Natural killer cell (primary cell): ENCODE results near the gene RIMS3. TPM values are rescaled to one million over a fixed set of nuclear protein-coding genes. Genes with fewer than 3 reads are reported as not detected.

Source experiments
- ATAC-seq, 3 donors: fragments of 150-1000 bp in 2 of 3; fragments of 200-7000 bp in 1 of 3; cut with Tn5 transposase; 1 replicate in 1 of 3; 2 replicates in 2 of 3; pipeline ENCODE4 v1.10.0; 2021; ENCODE audit warnings: mild to moderate bottlenecking in 2 of 3, moderate library complexity in 2 of 3
- DNase-seq, 2 donors: peaks; one replicate each; pipeline versions ENCODE4 v3.0.0 to v3.0.0-alpha.2; 2013 to 2021; ENCODE audit warnings: mixed read lengths in 1 of 2
- H3K27ac ChIP-seq: one replicate; pipeline ENCODE4 v1.5.1; 2013; ENCODE audit warnings: mild to moderate bottlenecking, low read length
- H3K27me3 ChIP-seq: one replicate; pipeline ENCODE4 v1.6.1; 2013; ENCODE audit warnings: low read length; ENCODE audit not compliant: control insufficient read depth, insufficient read depth
- H3K36me3 ChIP-seq: one replicate; pipeline ENCODE4 v1.6.1; 2013; ENCODE audit warnings: low read length; ENCODE audit not compliant: control insufficient read depth, insufficient read depth
- H3K4me1 ChIP-seq: one replicate; pipeline ENCODE4 v1.6.1; 2013; ENCODE audit warnings: low read length; ENCODE audit not compliant: control insufficient read depth, insufficient read depth
- H3K4me3 ChIP-seq: one replicate; pipeline ENCODE4 v1.5.1; 2013; ENCODE audit warnings: low read length
- H3K9me3 ChIP-seq: one replicate; pipeline ENCODE4 v1.6.1; 2013; ENCODE audit warnings: low read length; ENCODE audit not compliant: control insufficient read depth, insufficient read depth
- H3K27ac Mint-ChIP-seq, 2 donors: one replicate each; pipeline ENCODE4 v1.8.0; 2022; ENCODE audit warnings: mild to moderate bottlenecking in 2 of 2, mixed read lengths in 2 of 2, moderate library complexity in 1 of 2
- H3K27me3 Mint-ChIP-seq, 2 donors: one replicate each; pipeline ENCODE4 v1.8.0; 2022; ENCODE audit warnings: low read depth in 2 of 2, mixed read lengths in 2 of 2
- H3K36me3 Mint-ChIP-seq: one replicate; pipeline ENCODE4 v1.8.0; 2022; ENCODE audit warnings: mixed read lengths
- H3K4me1 Mint-ChIP-seq, 2 donors: one replicate each; pipeline ENCODE4 v1.8.0; 2022; ENCODE audit warnings: mixed read lengths in 2 of 2
- H3K4me3 Mint-ChIP-seq: one replicate; pipeline ENCODE4 v1.8.0; 2022; ENCODE audit warnings: mild to moderate bottlenecking, moderate library complexity, mixed read lengths
- H3K9me3 Mint-ChIP-seq, 2 donors: one replicate each; pipeline ENCODE4 v1.8.0; 2022; ENCODE audit warnings: mixed read lengths in 2 of 2
- CTCF ChIP-seq: fragments of 200-600 bp; IDR thresholded peaks from one replicate; pipeline ENCODE4 v1.8.0; 2022; ENCODE audit warnings: antibody characterized with exemption
- WGBS: methylation state at CpG from one replicate; pipeline ENCODE4 v1.1.7; 2013; ENCODE audit warnings: missing lambda C conversion rate; ENCODE audit not compliant: insufficient coverage; 5-methylcytosine and 5-hydroxymethylcytosine counted together
- intact Hi-C: fragments of 100-400 bp; cut with micrococcal nuclease; formaldehyde crosslinking; loops from one replicate; pipeline ENCODE4 v1.14.2; 2022
- total RNA-seq, 4 donors: library from RNA; stranded (reverse); fragments of 120-200 nt in 1 of 4; gene quantifications; one replicate each; pipeline versions ENCODE4 v1.2.3 to v1.2.4, GENCODE V29; 2013 to 2022

RIMS3 gene
- total RNA-seq, 3 donors from 2014 or later (not counting 1 experiment from before 2014, with no cell fraction given): 0.56 to 2.1 (median 1.1) TPM

GRCh38 chr1:40610156-40610555 is 55.3 kb downstream of the RIMS3 start:
- no peak for ATAC-seq

GRCh38 chr1:40607921-40608320 is 57.6 kb downstream of the RIMS3 start:
- no peak overlapping the region for H3K4me3 ChIP-seq
- Mint-ChIP-seq H3K9me3 (no peaks in the 10 kb centered on the region), H3K4me3 (no peak overlapping the region), H3K27ac (no peak overlapping the region), H3K27me3 (no peaks in the 10 kb centered on the region), H3K4me1 (no peaks in the 10 kb centered on the region), H3K36me3 (no peaks in the 10 kb centered on the region)
- ATAC-seq: no peak
- TF ChIP-seq CTCF: no peak
- H3K36me3 ChIP-seq: no peaks in the 10 kb centered on the region
- H3K9me3 ChIP-seq: no peaks in the 10 kb centered on the region
- H3K4me1 ChIP-seq: no peaks in the 10 kb centered on the region
- 92% methylated on average over 1 of the region's 1 CpG for WGBS
- intact Hi-C loops: no loop called here
- DNase-seq: no peak
- no peaks in the 10 kb centered on the region for H3K27me3 ChIP-seq
- no peak overlapping the region for H3K27ac ChIP-seq

More at GRCh38 chr1:40610156-40610555, 55.3 kb downstream of the RIMS3 start:
- H3K36me3 ChIP-seq: no peaks in the 10 kb centered on the region
- H3K27ac Mint-ChIP-seq: no peak overlapping the region
- H3K4me1 Mint-ChIP-seq: no peaks in the 10 kb centered on the region
- no peak overlapping the region for H3K4me3 Mint-ChIP-seq
- H3K27me3 Mint-ChIP-seq: no peaks in the 10 kb centered on the region
- H3K36me3 Mint-ChIP-seq: no peaks in the 10 kb centered on the region
- no peak overlapping the region for H3K27ac ChIP-seq
- intact Hi-C loops: no loop called here
- H3K9me3 Mint-ChIP-seq: no peaks in the 10 kb centered on the region
- H3K4me3 ChIP-seq: no peak overlapping the region
- no peak for TF ChIP-seq CTCF
- 91% methylated on average over 6 of the region's 7 CpGs for WGBS
- no peaks in the 10 kb centered on the region for H3K9me3 ChIP-seq
- no peaks in the 10 kb centered on the region for H3K4me1 ChIP-seq
- H3K27me3 ChIP-seq: no peaks in the 10 kb centered on the region
- no peak for DNase-seq

GRCh38 chr1:40606978-40607377 is 58.5 kb downstream of the RIMS3 start:
- H3K27ac Mint-ChIP-seq: no peak overlapping the region
- ATAC-seq (no peak), DNase-seq (no peak)
- H3K9me3 Mint-ChIP-seq: no peaks in the 10 kb centered on the region
- Histone ChIP-seq H3K27ac (no peak overlapping the region), H3K27me3 (no peaks in the 10 kb centered on the region), H3K4me1 (no peaks in the 10 kb centered on the region), H3K4me3 (no peak overlapping the region), H3K36me3 (no peaks in the 10 kb centered on the region), H3K9me3 (no peaks in the 10 kb centered on the region)
- 84% methylated on average over 2 of the region's 2 CpGs for WGBS
- no peak for TF ChIP-seq CTCF
- H3K36me3 Mint-ChIP-seq: no peaks in the 10 kb centered on the region
- H3K4me1 Mint-ChIP-seq: no peaks in the 10 kb centered on the region
- intact Hi-C loops: no loop called here
- no peak overlapping the region for H3K4me3 Mint-ChIP-seq
- peaks cover 3 to 5% of the 10 kb centered on the region in 2 donors for H3K27me3 Mint-ChIP-seq

- Mint-ChIP-seq H3K4me3 (no peak overlapping the region), H3K27me3 (peaks cover 4 to 8% of the 10 kb centered on the region in 2 donors), H3K9me3 (no peaks in the 10 kb centered on the region), H3K36me3 (no peaks in the 10 kb centered on the region), H3K27ac (no peak overlapping the region), H3K4me1 (no peaks in the 10 kb centered on the region)
- H3K9me3 ChIP-seq: no peaks in the 10 kb centered on the region
- H3K36me3 ChIP-seq: no peaks in the 10 kb centered on the region
- H3K27me3 ChIP-seq: no peaks in the 10 kb centered on the region
- TF ChIP-seq CTCF: no peak
- whole genome bisulfite sequencing: 93% methylated on average over 3 of the region's 3 CpGs
- H3K4me3 ChIP-seq: no peak overlapping the region
- no peak overlapping the region for H3K27ac ChIP-seq
- H3K4me1 ChIP-seq: no peaks in the 10 kb centered on the region
- no peak for ATAC-seq
- intact Hi-C loops: no loop called here
- no peak for DNase-seq
Measured at GRCh38 chr1:40606194-40606593, 59.3 kb downstream of the RIMS3 start.
